Neural crest cell (in vitro differentiated cells): ENCODE data around the gene HERC2. TPM values are rescaled to one million over a fixed set of nuclear protein-coding genes. Genes with fewer than 3 reads are reported as not detected.
"Not testable (repeated sequence)": the region's sequence is repeated elsewhere in the genome, so short reads cannot be mapped to it uniquely, and the experiment has no call there.

Source experiments
- DNase-seq: peaks from one replicate; pipeline ENCODE4 v3.0.0; 2021; ENCODE audit warnings: low read depth, mixed read lengths, low spot score
- H3K27ac Mint-ChIP-seq: one replicate; pipeline ENCODE4 v1.8.0; 2021; ENCODE audit warnings: mild to moderate bottlenecking, mixed read lengths; ENCODE audit not compliant: unreplicated experiment
- H3K27me3 Mint-ChIP-seq: 2 replicates; pipeline ENCODE4 v1.8.0; 2021; ENCODE audit warnings: low read depth, mild to moderate bottlenecking, mixed read lengths
- H3K36me3 Mint-ChIP-seq: 2 replicates; pipeline ENCODE4 v1.8.0; 2021; ENCODE audit warnings: low read depth, mild to moderate bottlenecking, mixed read lengths
- H3K4me1 Mint-ChIP-seq: 2 replicates; pipeline ENCODE4 v1.8.0; 2021; ENCODE audit warnings: mixed read lengths
- H3K4me3 Mint-ChIP-seq: one replicate; pipeline ENCODE4 v1.8.0; 2021; ENCODE audit warnings: mild to moderate bottlenecking, mixed read lengths
- H3K9me3 Mint-ChIP-seq: 2 replicates; pipeline ENCODE4 v1.8.0; 2021; ENCODE audit warnings: mixed read lengths
- CTCF ChIP-seq: fragments of 200-600 bp; sonication (generic); conservative IDR thresholded peaks from 2 replicates; pipeline ENCODE4 v1.5.0; 2021; ENCODE audit warnings: antibody characterized with exemption, mild to moderate bottlenecking
- total RNA-seq: library from RNA; stranded (reverse); gene quantifications from 2 replicates; pipeline ENCODE4 v1.2.1, GENCODE V29; 2021

HERC2 gene
- total RNA-seq, 1 donor from 2014 or later: 83.6 TPM

- no peaks in the 10 kb centered on the region for H3K9me3 Mint-ChIP-seq
- H3K4me3 Mint-ChIP-seq: peak overlapping the region; percentile 29
- H3K4me1 Mint-ChIP-seq: peaks cover 5% of the 10 kb centered on the region
- peak; percentile 81 for DNase-seq
- H3K36me3 Mint-ChIP-seq: peaks cover 9% of the 10 kb centered on the region
- H3K27me3 Mint-ChIP-seq: no peaks in the 10 kb centered on the region
- no peak overlapping the region for H3K27ac Mint-ChIP-seq
- TF ChIP-seq CTCF: peak; percentile 77
Observed at GRCh38 chr15:28123408-28124023, 198.5 kb downstream of the HERC2 start.

GRCh38 chr15:28122038-28122949 is 199.7 kb downstream of the HERC2 start:
- peaks cover 5% of the 10 kb centered on the region for H3K4me1 Mint-ChIP-seq
- no peak for DNase-seq
- no peak for TF ChIP-seq CTCF
- no peak overlapping the region for H3K27ac Mint-ChIP-seq
- H3K27me3 Mint-ChIP-seq: no peaks in the 10 kb centered on the region
- H3K4me3 Mint-ChIP-seq: no peak overlapping the region
- peaks cover 5% of the 10 kb centered on the region for H3K36me3 Mint-ChIP-seq
- no peaks in the 10 kb centered on the region for H3K9me3 Mint-ChIP-seq

GRCh38 chr15:28121577-28121976 is 200.4 kb downstream of the HERC2 start:
- not testable (repeated sequence) for H3K36me3 Mint-ChIP-seq, H3K27ac Mint-ChIP-seq, H3K27me3 Mint-ChIP-seq, DNase-seq, H3K4me3 Mint-ChIP-seq, H3K4me1 Mint-ChIP-seq, H3K9me3 Mint-ChIP-seq

GRCh38 chr15:28120359-28120640 is 201.7 kb downstream of the HERC2 start:
- no peak for TF ChIP-seq CTCF
- H3K9me3 Mint-ChIP-seq: no peaks in the 10 kb centered on the region
- no peak overlapping the region for H3K4me3 Mint-ChIP-seq
- peaks cover 7% of the 10 kb centered on the region for H3K36me3 Mint-ChIP-seq
- no peaks in the 10 kb centered on the region for H3K27me3 Mint-ChIP-seq
- DNase-seq: no peak
- peaks cover 5% of the 10 kb centered on the region for H3K4me1 Mint-ChIP-seq
- H3K27ac Mint-ChIP-seq: no peak overlapping the region

GRCh38 chr15:28118531-28118930 is 203.4 kb downstream of the HERC2 start:
- no peak for DNase-seq
- no peaks in the 10 kb centered on the region for H3K27me3 Mint-ChIP-seq
- H3K36me3 Mint-ChIP-seq: peaks cover 11% of the 10 kb centered on the region
- no peak overlapping the region for H3K4me3 Mint-ChIP-seq
- peaks cover 4% of the 10 kb centered on the region for H3K4me1 Mint-ChIP-seq
- no peak for TF ChIP-seq CTCF
- H3K9me3 Mint-ChIP-seq: no peaks in the 10 kb centered on the region
- no peak overlapping the region for H3K27ac Mint-ChIP-seq

- peaks cover 8% of the 10 kb centered on the region for H3K36me3 Mint-ChIP-seq
- no peaks in the 10 kb centered on the region for H3K4me1 Mint-ChIP-seq
- no peaks in the 10 kb centered on the region for H3K9me3 Mint-ChIP-seq
- no peak for TF ChIP-seq CTCF
- no peak overlapping the region for H3K4me3 Mint-ChIP-seq
- DNase-seq: no peak
- no peaks in the 10 kb centered on the region for H3K27me3 Mint-ChIP-seq
- no peak overlapping the region for H3K27ac Mint-ChIP-seq
Observed at GRCh38 chr15:28118083-28118482, 203.9 kb downstream of the HERC2 start.
